Measurements from ENCODE around the gene CACNA1F. TPM values are rescaled to one million over a fixed set of nuclear protein-coding genes. Genes with fewer than 3 reads are reported as not detected.
A peak's percentile ranks its signal among the peaks of the same experiment; 100 is the strongest.

The CACNA1F gene
- total RNA-seq, 1 experiment from 2014 or later, result not detected

GRCh38 chrX:49257846-49258748 lies 25.0 kb upstream of the CACNA1F start:
- no peak for DNase-seq (ENCODE audit: low read depth)

GRCh38 chrX:49257074-49257790 lies 24.1 kb upstream of the CACNA1F start:
- DNase-seq (ENCODE audit: low read depth), result no peak

GRCh38 chrX:49256268-49256995 lies 23.3 kb upstream of the CACNA1F start:
- DNase-seq (ENCODE audit: low read depth), result no peak

GRCh38 chrX:49254639-49255038 lies 21.5 kb upstream of the CACNA1F start:
- DNase-seq (ENCODE audit: low read depth), result no peak

GRCh38 chrX:49251325-49251724 lies 18.2 kb upstream of the CACNA1F start:
- DNase-seq (ENCODE audit: low read depth), result no peak

GRCh38 chrX:49250578-49250977 lies 17.4 kb upstream of the CACNA1F start:
- DNase-seq (ENCODE audit: low read depth), result no peak

GRCh38 chrX:49250066-49250465 lies 16.9 kb upstream of the CACNA1F start:
- no peak for DNase-seq (ENCODE audit: low read depth)

GRCh38 chrX:49249616-49250015 lies 16.5 kb upstream of the CACNA1F start:
- no peak for DNase-seq (ENCODE audit: low read depth)

GRCh38 chrX:49249071-49249470 lies 15.9 kb upstream of the CACNA1F start:
- no peak for DNase-seq (ENCODE audit: low read depth)

- no peak for DNase-seq (ENCODE audit: low read depth)
Observed at GRCh38 chrX:49247916-49248811, 15.0 kb upstream of the CACNA1F start.

- DNase-seq (ENCODE audit: low read depth), result no peak
Observed at GRCh38 chrX:49247346-49247745, 14.2 kb upstream of the CACNA1F start.

GRCh38 chrX:49246541-49246940 lies 13.4 kb upstream of the CACNA1F start:
- no peak for DNase-seq (ENCODE audit: low read depth)

GRCh38 chrX:49244207-49244606 lies 11.1 kb upstream of the CACNA1F start:
- DNase-seq (ENCODE audit: low read depth), result no peak

- DNase-seq (ENCODE audit: low read depth), result no peak
Observed at GRCh38 chrX:49243166-49243565, 10.0 kb upstream of the CACNA1F start.

GRCh38 chrX:49242545-49243066 lies 9.5 kb upstream of the CACNA1F start:
- DNase-seq (ENCODE audit: low read depth), result peak; percentile 30

- DNase-seq (ENCODE audit: low read depth), result no peak
Observed at GRCh38 chrX:49238735-49239134, 5.6 kb upstream of the CACNA1F start.

GRCh38 chrX:49237060-49237459 lies 3.9 kb upstream of the CACNA1F start:
- no peak for DNase-seq (ENCODE audit: low read depth)

GRCh38 chrX:49233887-49234555 lies 881 bp upstream of the CACNA1F start:
- DNase-seq (ENCODE audit: low read depth), result no peak

GRCh38 chrX:49232525-49232924 lies 615 bp downstream of the CACNA1F start:
- no peak for DNase-seq (ENCODE audit: low read depth)

GRCh38 chrX:49231333-49232000 lies 1.7 kb downstream of the CACNA1F start:
- no peak for DNase-seq (ENCODE audit: low read depth)
